HG03097 (cell line): ENCODE data around the gene ZNF440.

Experiments used
- ATAC-seq: cut with Tn5 transposase; IDR thresholded peaks from one replicate; pipeline ENCODE4 v1.9.1; 2021; ENCODE audit not compliant: unreplicated experiment, low FRiP score

The ZNF440 gene

DNA sequence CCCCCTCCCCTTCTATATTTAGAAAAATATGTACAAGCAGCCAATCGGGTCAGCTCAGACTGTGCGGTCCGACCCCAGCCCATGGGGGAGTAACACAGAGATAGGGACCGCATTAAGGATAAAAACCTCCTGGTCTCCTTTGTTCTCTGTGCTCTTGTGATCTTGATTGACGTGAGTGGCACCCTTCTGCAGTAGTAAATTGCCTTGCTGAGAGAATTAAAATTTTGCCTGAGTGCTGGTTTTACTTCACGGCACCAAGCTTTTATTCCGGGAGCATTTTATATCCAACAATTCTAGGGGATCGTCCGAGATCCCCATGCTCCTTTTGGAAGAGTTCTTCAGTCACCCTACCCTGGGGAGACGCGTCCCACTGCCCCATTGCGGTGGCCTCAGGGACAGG is 66.5 kb downstream of the ZNF440 start:
- ATAC-seq: no peak

DNA sequence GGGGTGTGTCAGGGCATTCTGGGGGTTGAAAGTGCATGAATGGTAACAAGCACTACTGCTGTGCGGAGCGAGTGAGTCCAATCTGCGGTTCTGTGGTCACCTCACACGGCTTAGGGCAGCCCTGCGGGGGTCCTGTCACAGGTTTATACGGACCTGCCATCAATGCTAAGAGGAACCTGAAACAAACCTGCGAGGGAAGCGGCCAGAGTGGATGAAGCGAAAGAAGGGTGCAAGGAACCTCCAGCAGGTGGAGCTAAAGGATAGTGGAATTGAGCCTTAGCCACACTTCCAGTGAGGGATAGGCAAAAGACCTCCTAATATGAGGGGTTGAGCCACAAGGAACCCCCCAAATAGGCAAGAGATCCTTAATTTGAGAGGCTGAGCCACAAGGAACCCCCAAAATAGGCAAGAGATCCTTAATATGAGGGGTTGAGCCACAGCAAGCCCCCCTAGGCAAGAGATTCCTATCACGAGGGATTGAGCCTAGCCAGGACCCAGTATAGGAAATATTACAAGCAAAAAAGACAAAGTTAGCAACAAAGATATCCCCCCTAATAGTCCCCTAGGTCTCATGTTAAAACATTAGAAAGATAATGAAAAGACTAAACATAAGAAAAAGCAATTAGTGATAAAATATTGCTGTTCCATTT is 67.2 kb downstream of the ZNF440 start:
- ATAC-seq: no peak

GRCh38 chr19:11882606-11883005 is 68.5 kb downstream of the ZNF440 start:
- ATAC-seq: no peak
